Astrocyte (in vitro differentiated cells and primary cell): ENCODE measurements around the gene F2R. TPM values are rescaled to one million over a fixed set of nuclear protein-coding genes. Genes with fewer than 3 reads are reported as not detected.

ENCODE experiments used
- DNase-seq: peaks from one replicate; pipeline ENCODE4 v3.0.0-alpha.2; 2010; ENCODE audit warnings: low read depth
- FAIRE-seq: peaks from 2 replicates; lab custom pipeline; 2011; peaks lifted over from hg19 to GRCh38; lab: Jason Lieb, UNC
- H2AFZ ChIP-seq: 2 replicates; pipeline ENCODE4 v1.6.0; 2012; ENCODE audit warnings: low read depth, low read length, inconsistent platforms
- H3K27ac ChIP-seq: 2 replicates; pipeline ENCODE4 v1.5.1; 2011; ENCODE audit warnings: low read depth, low read length, inconsistent platforms
- H3K27me3 ChIP-seq: 2 replicates; pipeline ENCODE4 v1.6.0; 2011; ENCODE audit warnings: low read length, inconsistent platforms; ENCODE audit not compliant: insufficient read depth
- H3K36me3 ChIP-seq: 2 replicates; pipeline ENCODE4 v1.5.1; 2011; ENCODE audit warnings: low read length, inconsistent platforms; ENCODE audit not compliant: insufficient read depth
- H3K4me1 ChIP-seq: 2 replicates; pipeline ENCODE4 v1.5.1; 2011; ENCODE audit warnings: low read length, inconsistent platforms; ENCODE audit not compliant: insufficient read depth
- H3K4me2 ChIP-seq: 2 replicates; pipeline ENCODE4 v1.6.0; 2012; ENCODE audit warnings: low read length, inconsistent platforms
- H3K4me3 ChIP-seq: 2 replicates; pipeline ENCODE4 v1.5.1; 2011; ENCODE audit warnings: low read depth, mild to moderate bottlenecking, low read length, inconsistent platforms; ENCODE audit not compliant: insufficient read depth
- H3K79me2 ChIP-seq: 2 replicates; pipeline ENCODE4 v1.6.0; 2012; ENCODE audit warnings: mild to moderate bottlenecking, low read length, inconsistent platforms; ENCODE audit not compliant: insufficient read depth
- H3K9ac ChIP-seq: 2 replicates; pipeline ENCODE4 v1.6.0; 2012; ENCODE audit warnings: mild to moderate bottlenecking, low read length, inconsistent platforms
- H3K9me3 ChIP-seq: 2 replicates; pipeline ENCODE4 v1.5.1; 2012; ENCODE audit warnings: low read depth, mild to moderate bottlenecking, low read length, inconsistent platforms; ENCODE audit not compliant: insufficient read depth
- H4K20me1 ChIP-seq: 2 replicates; pipeline ENCODE4 v1.6.0; 2012; ENCODE audit warnings: low read length, inconsistent platforms; ENCODE audit not compliant: insufficient read depth
- H3K27ac Mint-ChIP-seq: one replicate; pipeline ENCODE4 v1.8.0; 2021; ENCODE audit warnings: mild to moderate bottlenecking, mixed read lengths; ENCODE audit not compliant: unreplicated experiment
- H3K27me3 Mint-ChIP-seq: one replicate; pipeline ENCODE4 v1.8.0; 2021; ENCODE audit warnings: low read depth, mixed read lengths; ENCODE audit not compliant: unreplicated experiment
- H3K36me3 Mint-ChIP-seq: one replicate; pipeline ENCODE4 v1.8.0; 2021; ENCODE audit warnings: low read depth, mixed read lengths; ENCODE audit not compliant: unreplicated experiment
- H3K4me1 Mint-ChIP-seq: one replicate; pipeline ENCODE4 v1.8.0; 2021; ENCODE audit warnings: low read depth, mixed read lengths; ENCODE audit not compliant: unreplicated experiment
- H3K4me3 Mint-ChIP-seq: one replicate; pipeline ENCODE4 v1.8.0; 2021; ENCODE audit warnings: mild to moderate bottlenecking, moderate library complexity, mixed read lengths; ENCODE audit not compliant: unreplicated experiment
- H3K9me3 Mint-ChIP-seq: one replicate; pipeline ENCODE4 v1.8.0; 2021; ENCODE audit warnings: mild to moderate bottlenecking, mixed read lengths; ENCODE audit not compliant: unreplicated experiment
- CTCF ChIP-seq: IDR thresholded peaks from 2 replicates; pipeline ENCODE4 v1.5.1; 2011; ENCODE audit warnings: low read depth, mild to moderate bottlenecking, inconsistent platforms, low read length, moderate library complexity; ENCODE audit not compliant: insufficient read depth
- EZH2 ChIP-seq: IDR thresholded peaks from 2 replicates; pipeline ENCODE4 v1.6.1; 2012; ENCODE audit warnings: mild to moderate bottlenecking, low read length, inconsistent platforms; ENCODE audit not compliant: insufficient read depth
- total RNA-seq: library from RNA; stranded (reverse); gene quantifications from 2 replicates; pipeline ENCODE4 v1.2.1, GENCODE V29; 2021

F2R gene
- total RNA-seq, 1 donor from 2014 or later = 285 TPM

GRCh38 chr5:76762484-76762883, 46.6 kb downstream of the F2R start:
- no peaks in the 10 kb centered on the region for H3K9me3 ChIP-seq

GRCh38 chr5:76763136-76763535, 47.2 kb downstream of the F2R start:
- Histone ChIP-seq H3K9ac (no peak overlapping the region), H3K4me3 (no peak overlapping the region), H3K27ac (no peak overlapping the region), H4K20me1 (no peaks in the 10 kb centered on the region), H2AFZ (no peak overlapping the region), H3K9me3 (no peaks in the 10 kb centered on the region), H3K27me3 (no peaks in the 10 kb centered on the region), H3K4me2 (no peak overlapping the region), H3K4me1 (peaks cover 3% of the 10 kb centered on the region), H3K79me2 (no peaks in the 10 kb centered on the region), H3K36me3 (no peaks in the 10 kb centered on the region)
- Mint-ChIP-seq H3K4me3 (no peak overlapping the region), H3K27ac (no peak overlapping the region), H3K4me1 (peaks cover 9% of the 10 kb centered on the region), H3K27me3 (peaks cover 11% of the 10 kb centered on the region), H3K36me3 (no peaks in the 10 kb centered on the region), H3K9me3 (peaks cover 21% of the 10 kb centered on the region)
- DNase-seq (no peak), FAIRE-seq (no peak)
- TF ChIP-seq CTCF (no peak), EZH2 (no peak)

More at GRCh38 chr5:76762484-76762883, 46.6 kb downstream of the F2R start:
- no peak overlapping the region for H3K4me3 Mint-ChIP-seq
- H3K27ac ChIP-seq = no peak overlapping the region
- H3K4me3 ChIP-seq = no peak overlapping the region
- no peaks in the 10 kb centered on the region for H3K79me2 ChIP-seq
- peaks cover 3% of the 10 kb centered on the region for H3K4me1 ChIP-seq
- DNase-seq (no peak), FAIRE-seq (no peak)
- peaks cover 11% of the 10 kb centered on the region for H3K27me3 Mint-ChIP-seq
- no peak overlapping the region for H3K4me2 ChIP-seq
- H3K9me3 Mint-ChIP-seq = peaks cover 21% of the 10 kb centered on the region
- H3K27me3 ChIP-seq = no peaks in the 10 kb centered on the region
- no peak overlapping the region for H3K27ac Mint-ChIP-seq
- no peaks in the 10 kb centered on the region for H3K36me3 ChIP-seq
- TF ChIP-seq CTCF (no peak), EZH2 (no peak)
- H4K20me1 ChIP-seq = no peaks in the 10 kb centered on the region
- H2AFZ ChIP-seq = no peak overlapping the region
- peaks cover 9% of the 10 kb centered on the region for H3K4me1 Mint-ChIP-seq
- no peak overlapping the region for H3K9ac ChIP-seq
- H3K36me3 Mint-ChIP-seq = no peaks in the 10 kb centered on the region

- Mint-ChIP-seq H3K27me3 (peaks cover 6% of the 10 kb centered on the region), H3K9me3 (peaks cover 17% of the 10 kb centered on the region), H3K36me3 (no peaks in the 10 kb centered on the region), H3K4me1 (peaks cover 9% of the 10 kb centered on the region), H3K4me3 (no peak overlapping the region), H3K27ac (no peak overlapping the region)
- Histone ChIP-seq H3K27ac (no peak overlapping the region), H4K20me1 (no peaks in the 10 kb centered on the region), H3K9ac (no peak overlapping the region), H2AFZ (no peak overlapping the region), H3K79me2 (no peaks in the 10 kb centered on the region), H3K27me3 (no peaks in the 10 kb centered on the region), H3K4me2 (no peak overlapping the region), H3K4me3 (no peak overlapping the region), H3K36me3 (no peaks in the 10 kb centered on the region), H3K9me3 (no peaks in the 10 kb centered on the region), H3K4me1 (peaks cover 3% of the 10 kb centered on the region)
- no peak for FAIRE-seq
- TF ChIP-seq CTCF (no peak), EZH2 (no peak)
- DNase-seq = no peak
Measured at GRCh38 chr5:76764374-76764773, 48.4 kb downstream of the F2R start.
